OCI-LY3 (cell line): ENCODE data around the gene FAM53B.

ENCODE experiments used
- H2AFZ ChIP-seq: fragments of 200-600, 300-600 bp; shearing (Covaris generic); 2 replicates; pipeline ENCODE4 v1.6.0; 2014; ENCODE audit warnings: antibody characterized with exemption, low read depth, low read length
- H3K27ac ChIP-seq: fragments of 200-600, 300-600 bp; sonication (generic); 2 replicates; pipeline ENCODE4 v1.5.1; 2014; ENCODE audit warnings: mild to moderate bottlenecking, low read length, moderate library complexity, mixed read lengths
- H3K27me3 ChIP-seq: fragments of 200-600, 300-600 bp; sonication (generic); 2 replicates; pipeline ENCODE4 v1.6.1; 2014; ENCODE audit warnings: low read depth, low read length, mixed read lengths
- H3K36me3 ChIP-seq: fragments of 200-600, 300-600 bp; sonication (generic); replicated peaks from 2 replicates; pipeline ENCODE3; 2014; ENCODE audit warnings: low read depth, low read length, mixed read lengths
- H3K4me1 ChIP-seq: fragments of 300-600, 200-600 bp; sonication (generic); 2 replicates; pipeline ENCODE4 v1.6.1; 2014; ENCODE audit warnings: low read length, mixed read lengths
- H3K4me2 ChIP-seq: fragments of 200-600, 300-600 bp; sonication (generic); 2 replicates; pipeline ENCODE4 v1.6.1; 2014; ENCODE audit warnings: low read length, mixed read lengths
- H3K4me3 ChIP-seq: fragments of 300-600, 200-600 bp; sonication (generic); 2 replicates; pipeline ENCODE4 v1.5.1; 2014; ENCODE audit warnings: antibody characterized with exemption, mild to moderate bottlenecking, low read length, moderate library complexity
- H3K79me2 ChIP-seq: fragments of 300-600, 200-600 bp; shearing (Covaris generic); 2 replicates; pipeline ENCODE4 v1.6.1; 2014; ENCODE audit warnings: mild to moderate bottlenecking, low read length, mixed read lengths
- H3K9ac ChIP-seq: fragments of 300-600, 200-600 bp; shearing (Covaris generic); 2 replicates; pipeline ENCODE4 v1.6.0; 2014; ENCODE audit warnings: mild to moderate bottlenecking, low read length, moderate library complexity
- H3K9me3 ChIP-seq: fragments of 200-600, 300-600 bp; shearing (Covaris generic); 2 replicates; pipeline ENCODE4 v1.6.1; 2014; ENCODE audit warnings: low read length, mixed read lengths; ENCODE audit not compliant: insufficient read depth
- H4K20me1 ChIP-seq: fragments of 200-600, 300-600 bp; sonication (generic); 2 replicates; pipeline ENCODE4 v1.6.1; 2016; ENCODE audit warnings: low read length, mixed read lengths; ENCODE audit not compliant: insufficient read depth
- EZH2phosphoT487 ChIP-seq: fragments of 200-600 bp; shearing (Covaris generic); IDR thresholded peaks from 2 replicates; pipeline ENCODE4 v1.6.1; 2018; ENCODE audit warnings: antibody characterized with exemption, mixed run types, low read depth
- TF ChIP-seq, protein P1 (sequence below): fragments of 200-600, 300-600 bp; sonication (generic); IDR thresholded peaks from 2 replicates; pipeline ENCODE4 v1.5.1; 2014; ENCODE audit warnings: antibody characterized with exemption, low read length, low read depth

Gene FAM53B

DNA sequence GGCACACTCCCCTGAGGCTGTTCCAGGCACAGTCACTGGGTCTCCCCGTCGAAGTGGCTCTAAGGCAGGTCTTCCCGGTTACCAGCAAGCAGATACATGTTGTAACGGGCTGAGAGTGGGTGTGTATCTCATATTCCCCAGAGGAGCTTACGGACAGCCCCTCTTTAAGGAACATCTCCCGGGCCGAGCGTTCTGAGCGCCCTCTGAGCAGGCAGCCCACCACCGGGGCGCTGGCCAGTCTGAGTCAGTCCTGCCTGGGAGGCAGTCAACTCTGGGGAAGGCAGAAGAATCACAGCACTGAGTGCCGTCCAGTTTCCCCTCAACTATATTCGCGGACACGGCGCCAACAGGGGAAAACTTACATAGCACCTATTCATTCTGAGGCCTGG is 165.2 kb downstream of the FAM53B start:
- Histone ChIP-seq H3K79me2 (no peaks in the 10 kb centered on the region), H3K9me3 (no peaks in the 10 kb centered on the region), H3K9ac (no peak overlapping the region), H3K27ac (no peak overlapping the region), H3K4me1 (no peaks in the 10 kb centered on the region), H2AFZ (no peak overlapping the region), H4K20me1 (no peaks in the 10 kb centered on the region), H3K36me3 (no peaks in the 10 kb centered on the region), H3K4me3 (no peak overlapping the region), H3K27me3 (0 out of 2 replicates have a peak, but pooled peaks cover 4% of the 10 kb centered on the region), H3K4me2 (no peak overlapping the region)
- no peak for TF ChIP-seq EZH2phosphoT487
- TF ChIP-seq, protein P1, sequence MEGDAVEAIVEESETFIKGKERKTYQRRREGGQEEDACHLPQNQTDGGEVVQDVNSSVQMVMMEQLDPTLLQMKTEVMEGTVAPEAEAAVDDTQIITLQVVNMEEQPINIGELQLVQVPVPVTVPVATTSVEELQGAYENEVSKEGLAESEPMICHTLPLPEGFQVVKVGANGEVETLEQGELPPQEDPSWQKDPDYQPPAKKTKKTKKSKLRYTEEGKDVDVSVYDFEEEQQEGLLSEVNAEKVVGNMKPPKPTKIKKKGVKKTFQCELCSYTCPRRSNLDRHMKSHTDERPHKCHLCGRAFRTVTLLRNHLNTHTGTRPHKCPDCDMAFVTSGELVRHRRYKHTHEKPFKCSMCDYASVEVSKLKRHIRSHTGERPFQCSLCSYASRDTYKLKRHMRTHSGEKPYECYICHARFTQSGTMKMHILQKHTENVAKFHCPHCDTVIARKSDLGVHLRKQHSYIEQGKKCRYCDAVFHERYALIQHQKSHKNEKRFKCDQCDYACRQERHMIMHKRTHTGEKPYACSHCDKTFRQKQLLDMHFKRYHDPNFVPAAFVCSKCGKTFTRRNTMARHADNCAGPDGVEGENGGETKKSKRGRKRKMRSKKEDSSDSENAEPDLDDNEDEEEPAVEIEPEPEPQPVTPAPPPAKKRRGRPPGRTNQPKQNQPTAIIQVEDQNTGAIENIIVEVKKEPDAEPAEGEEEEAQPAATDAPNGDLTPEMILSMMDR = no peak

DNA sequence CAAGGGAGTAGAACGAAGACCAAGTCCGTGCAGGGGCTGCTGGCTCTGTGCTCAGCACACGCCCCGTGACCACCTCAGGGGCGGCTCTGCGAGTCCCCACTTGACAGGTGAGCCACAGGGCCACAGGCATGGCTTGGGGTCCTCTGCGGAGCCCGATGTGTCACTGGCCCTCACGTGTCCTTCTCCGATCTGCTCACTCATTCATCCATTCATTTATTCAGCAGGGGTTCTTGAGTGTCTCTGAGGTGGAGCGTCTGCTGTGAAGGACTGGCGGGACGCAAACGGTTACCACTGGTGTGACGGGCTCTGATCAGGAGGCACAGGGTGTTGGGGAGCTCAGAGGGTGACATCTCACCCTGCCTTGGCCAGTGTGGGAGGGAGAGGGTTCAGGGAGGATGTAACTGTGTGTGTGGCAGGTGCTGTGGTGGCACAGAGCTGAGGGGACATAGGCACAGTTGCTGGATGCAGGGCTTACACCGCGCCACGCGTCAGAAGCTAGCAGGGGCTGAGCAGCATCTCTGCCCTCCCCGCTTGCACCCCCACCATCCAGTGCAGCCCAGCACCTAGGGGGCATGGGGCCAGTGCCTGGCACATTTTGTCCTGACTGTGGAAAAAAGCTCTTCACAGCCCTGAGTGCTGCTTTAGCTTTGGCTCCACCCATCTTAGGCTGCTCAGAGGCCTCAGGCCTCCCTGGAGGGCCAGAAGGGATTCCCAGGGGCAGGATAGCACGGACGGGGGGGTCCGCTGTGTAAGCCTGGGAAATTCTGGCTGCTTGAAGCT is 165.8 kb downstream of the FAM53B start:
- no peaks in the 10 kb centered on the region for H3K4me1 ChIP-seq
- no peaks in the 10 kb centered on the region for H3K9me3 ChIP-seq
- no peak overlapping the region for H3K4me3 ChIP-seq
- 0 out of 2 replicates have a peak, but pooled peaks cover 4% of the 10 kb centered on the region for H3K27me3 ChIP-seq
- H3K9ac ChIP-seq = no peak overlapping the region
- TF ChIP-seq EZH2phosphoT487 = no peak
- TF ChIP-seq, protein P1 = no peak
- no peaks in the 10 kb centered on the region for H3K36me3 ChIP-seq
- H3K4me2 ChIP-seq = no peak overlapping the region
- H3K79me2 ChIP-seq = no peaks in the 10 kb centered on the region
- no peak overlapping the region for H2AFZ ChIP-seq
- H3K27ac ChIP-seq = no peak overlapping the region
- no peaks in the 10 kb centered on the region for H4K20me1 ChIP-seq

DNA sequence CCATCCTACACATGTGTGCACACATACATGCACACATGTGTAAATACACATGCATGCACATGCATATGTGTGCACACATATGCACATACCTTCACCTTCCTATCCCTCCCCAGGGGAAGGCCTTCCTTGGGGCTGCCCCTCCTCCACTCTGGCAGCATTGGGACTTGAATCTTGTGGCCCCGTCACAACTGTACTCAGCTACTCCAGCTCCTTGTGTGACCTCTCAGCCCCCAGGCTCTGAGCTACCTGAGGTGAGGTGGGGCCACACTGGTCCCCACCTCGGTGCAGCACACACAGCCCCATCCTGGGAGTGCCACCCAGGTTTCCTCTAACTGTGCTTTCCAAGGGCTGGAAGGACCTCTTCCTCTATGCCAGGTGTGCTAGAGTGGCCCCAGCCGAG is 166.5 kb downstream of the FAM53B start:
- H3K79me2 ChIP-seq = no peaks in the 10 kb centered on the region
- no peaks in the 10 kb centered on the region for H3K36me3 ChIP-seq
- H3K4me3 ChIP-seq = no peak overlapping the region
- H2AFZ ChIP-seq = no peak overlapping the region
- no peaks in the 10 kb centered on the region for H3K4me1 ChIP-seq
- no peak overlapping the region for H3K9ac ChIP-seq
- H3K4me2 ChIP-seq = no peak overlapping the region
- no peaks in the 10 kb centered on the region for H4K20me1 ChIP-seq
- TF ChIP-seq EZH2phosphoT487 = no peak
- TF ChIP-seq, protein P1 = no peak
- H3K9me3 ChIP-seq = no peaks in the 10 kb centered on the region
- 0 out of 2 replicates have a peak, but pooled peaks cover 4% of the 10 kb centered on the region for H3K27me3 ChIP-seq
- H3K27ac ChIP-seq = no peak overlapping the region

DNA sequence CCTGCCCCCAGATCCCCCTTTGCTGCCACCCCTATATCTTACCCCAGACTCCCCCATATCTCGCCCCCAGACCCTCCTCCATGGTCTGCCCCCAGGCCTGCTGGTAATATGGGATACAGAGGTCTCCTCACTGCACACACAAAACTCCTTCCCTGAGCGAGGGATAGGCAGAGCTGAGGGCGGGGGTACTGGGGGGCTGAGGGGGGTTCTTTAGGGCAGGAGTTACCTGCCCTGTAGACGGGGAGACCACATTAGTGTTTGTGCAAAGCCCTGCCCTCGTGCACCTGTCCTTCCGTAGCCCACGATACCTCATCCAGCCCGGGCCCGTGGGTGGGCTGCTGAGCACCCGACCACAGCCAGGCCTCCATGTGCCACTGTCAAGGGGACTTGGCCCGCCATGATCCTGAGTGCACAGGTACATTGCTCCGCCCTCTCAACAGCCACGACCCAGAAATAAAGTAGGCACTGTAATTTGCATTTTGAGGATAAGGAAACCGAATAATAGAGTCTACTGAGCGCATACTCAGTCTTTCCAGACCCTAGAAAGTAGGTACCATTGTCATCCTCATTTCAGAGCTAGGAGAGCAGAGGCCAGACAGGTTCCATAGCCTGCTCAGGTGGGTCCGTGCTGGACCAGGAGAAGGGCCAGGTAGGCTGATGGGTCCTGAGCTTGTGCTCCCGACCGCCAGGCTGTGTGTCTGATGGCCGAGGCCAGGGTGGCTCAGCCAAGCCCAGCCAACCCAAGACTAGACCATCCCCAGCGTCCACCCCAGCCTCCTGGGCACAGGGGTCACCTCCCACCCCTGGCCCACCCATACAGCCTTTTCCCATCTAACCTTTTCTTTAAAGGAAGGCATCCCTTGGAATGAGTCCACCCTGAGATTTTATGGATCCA is 167.4 kb downstream of the FAM53B start:
- Histone ChIP-seq H2AFZ (no peak overlapping the region), H3K4me2 (no peak overlapping the region), H3K4me1 (no peaks in the 10 kb centered on the region), H3K36me3 (no peaks in the 10 kb centered on the region), H3K9me3 (no peaks in the 10 kb centered on the region), H3K27me3 (0 out of 2 replicates have a peak, but pooled peaks cover 4% of the 10 kb centered on the region), H3K27ac (no peak overlapping the region), H3K4me3 (no peak overlapping the region), H3K79me2 (no peaks in the 10 kb centered on the region), H3K9ac (no peak overlapping the region), H4K20me1 (no peaks in the 10 kb centered on the region)
- TF ChIP-seq, protein P1 = no peak
